IMR-90 (cell line): ENCODE results near the gene ABHD15. TPM values are rescaled to one million over a fixed set of nuclear protein-coding genes. Genes with fewer than 3 reads are reported as not detected.

Source experiments
- ATAC-seq: fragments of 200-7000 bp; cut with Tn5 transposase; 2 replicates; pipeline ENCODE4 v1.9.1; 2020; ENCODE audit warnings: low read depth, mild to moderate bottlenecking, moderate library complexity
- BruUV-seq: library from RNA; stranded (reverse); fragments of 400-500 nt; replicated peaks from 2 replicates; lab custom pipeline; 2021; lab: Mats Ljungman, UMichigan
- CTCF ChIA-PET: fragments of 300-600 bp; formaldehyde crosslinking; extraction: SDS; loops from one replicate; lab custom pipeline; 2021; ENCODE audit warnings: antibody characterized with exemption; lab: Yijun Ruan, JAX
- POLR2A ChIA-PET: fragments of 300-600 bp; sonication (Branson Sonifier 250); formaldehyde crosslinking; loops from one replicate; lab custom pipeline; 2022; ENCODE audit warnings: antibody characterized with exemption; ENCODE audit not compliant: unreplicated experiment; lab: Charles Lee
- DNase-seq: peaks from one replicate; pipeline ENCODE4 v3.0.0; 2013
- H2AFZ ChIP-seq: replicated peaks from 2 replicates; pipeline ENCODE3; 2013; ENCODE audit warnings: low read length, mild to moderate bottlenecking; ENCODE audit not compliant: poor library complexity
- H2AK5ac ChIP-seq: 2 replicates; pipeline ENCODE4 v1.6.1; 2013; ENCODE audit warnings: low read depth, low read length, inconsistent platforms
- H2AK9ac ChIP-seq: replicated peaks from 2 replicates; pipeline ENCODE3; 2013; ENCODE audit warnings: mild to moderate bottlenecking, low read depth, low read length, moderate library complexity; ENCODE audit not compliant: poor library complexity
- H2BK120ac ChIP-seq: 2 replicates; pipeline ENCODE4 v1.6.1; 2013; ENCODE audit warnings: low read depth, low read length, inconsistent platforms
- H2BK15ac ChIP-seq: 3 replicates; pipeline ENCODE4 v1.6.1; 2013; ENCODE audit warnings: low read depth, low read length, inconsistent platforms
- H2BK20ac ChIP-seq: 2 replicates; pipeline ENCODE4 v1.6.1; 2013; ENCODE audit warnings: low read depth, mild to moderate bottlenecking, inconsistent platforms, low read length, moderate library complexity
- H2BK5ac ChIP-seq: 2 replicates; pipeline ENCODE4 v1.6.1; 2013; ENCODE audit warnings: mild to moderate bottlenecking, low read depth, low read length, inconsistent platforms; ENCODE audit not compliant: poor library complexity, severe bottlenecking
- H3K14ac ChIP-seq: replicated peaks from 2 replicates; pipeline ENCODE4 v1.6.1; 2013; ENCODE audit warnings: low read depth, low read length, inconsistent platforms
- H3K18ac ChIP-seq: 2 replicates; pipeline ENCODE4 v1.6.1; 2013; ENCODE audit warnings: low read depth, low read length, control low read depth
- H3K23ac ChIP-seq: 2 replicates; pipeline ENCODE4 v1.6.1; 2013; ENCODE audit warnings: low read depth, low read length, inconsistent platforms
- H3K27ac ChIP-seq: 2 replicates; pipeline ENCODE4 v1.5.1; 2013; ENCODE audit warnings: mild to moderate bottlenecking, control low read depth, low read length; ENCODE audit not compliant: insufficient read depth
- H3K27me3 ChIP-seq: 2 replicates; pipeline ENCODE4 v1.6.1; 2013; ENCODE audit warnings: low read length; ENCODE audit not compliant: control insufficient read depth, insufficient read depth
- H3K36me3 ChIP-seq: 2 replicates; pipeline ENCODE4 v1.6.1; 2013; ENCODE audit warnings: low read length, mixed read lengths; ENCODE audit not compliant: control insufficient read depth, insufficient read depth
- H3K4ac ChIP-seq: 2 replicates; pipeline ENCODE4 v1.6.1; 2013; ENCODE audit warnings: low read depth, low read length, inconsistent platforms
- H3K4me1 ChIP-seq: 2 replicates; pipeline ENCODE4 v1.6.1; 2013; ENCODE audit warnings: low read length, mixed read lengths; ENCODE audit not compliant: control insufficient read depth, insufficient read depth
- H3K4me2 ChIP-seq: 2 replicates; pipeline ENCODE4 v1.6.1; 2013; ENCODE audit warnings: low read depth, mild to moderate bottlenecking, control low read depth, low read length, moderate library complexity
- H3K4me3 ChIP-seq: 2 replicates; pipeline ENCODE4 v1.5.1; 2013; ENCODE audit warnings: low read depth, mild to moderate bottlenecking, control low read depth, low read length, moderate library complexity; ENCODE audit not compliant: insufficient read depth
- H3K56ac ChIP-seq: 2 replicates; pipeline ENCODE4 v1.6.1; 2013; ENCODE audit warnings: low read length, inconsistent platforms; ENCODE audit not compliant: insufficient read depth; ENCODE audit errors: extremely low read depth
- H3K79me1 ChIP-seq, 2 experiments: 2 replicates each; pipeline ENCODE4 v1.6.1; 2013; ENCODE audit warnings: low read length in 2 of 2, inconsistent platforms in 1 of 2, low read depth in 1 of 2
- H3K9ac ChIP-seq: 2 replicates; pipeline ENCODE4 v1.6.1; 2013; ENCODE audit warnings: low read depth, low read length, control low read depth
- H3K9me1 ChIP-seq: 2 replicates; pipeline ENCODE4 v1.6.1; 2013; ENCODE audit warnings: low read length, inconsistent platforms; ENCODE audit not compliant: insufficient read depth
- H3K9me3 ChIP-seq: 2 replicates; pipeline ENCODE4 v1.6.1; 2013; ENCODE audit warnings: low read length; ENCODE audit not compliant: control insufficient read depth, insufficient read depth
- H4K20me1 ChIP-seq: 2 replicates; pipeline ENCODE4 v1.6.1; 2013; ENCODE audit warnings: low read length, inconsistent platforms; ENCODE audit not compliant: insufficient read depth
- H4K5ac ChIP-seq: 2 replicates; pipeline ENCODE4 v1.6.1; 2013; ENCODE audit warnings: mild to moderate bottlenecking, low read depth, low read length, control low read depth
- H4K8ac ChIP-seq, 2 experiments: 2 replicates each; pipeline ENCODE4 v1.6.1; 2013; ENCODE audit warnings: low read depth in 2 of 2, low read length in 2 of 2, control low read depth in 1 of 2, inconsistent platforms in 1 of 2
- H4K91ac ChIP-seq: 2 replicates; pipeline ENCODE4 v1.6.1; 2013; ENCODE audit warnings: low read depth, low read length, inconsistent platforms; ENCODE audit not compliant: insufficient read depth
- CEBPB ChIP-seq: IDR thresholded peaks from 2 replicates; pipeline ENCODE4 v1.6.1; 2012; ENCODE audit warnings: low read depth, low read length, improper control_type of control experiment
- MAZ ChIP-seq: IDR thresholded peaks from 2 replicates; pipeline ENCODE4 v1.6.1; 2012; ENCODE audit warnings: low read depth, mild to moderate bottlenecking, low read length, improper control_type of control experiment, moderate library complexity, borderline replicate concordance
- RFX5 ChIP-seq: IDR thresholded peaks from 2 replicates; pipeline ENCODE4 v1.8.0; 2012; ENCODE audit warnings: low read depth, mild to moderate bottlenecking, low read length, moderate library complexity
- WGBS, 2 experiments: methylation state at CpG; one replicate each; pipeline versions ENCODE4 v1.1.5 to v1.1.7; 2013; ENCODE audit warnings: missing lambda C conversion rate in 2 of 2; ENCODE audit not compliant: insufficient read length in 1 of 2; ENCODE audit errors: extremely low coverage in 2 of 2; 5-methylcytosine and 5-hydroxymethylcytosine counted together
- dilution Hi-C: fragments of 300-500 bp; cut with HindIII; formaldehyde crosslinking; loops from one replicate; pipeline ENCODE4 v1.14.3; 2018; ENCODE audit warnings: low sequenced_read_pairs; ENCODE audit not compliant: unreplicated experiment
- in situ Hi-C: fragments of 300-500 bp; cut with MboI; formaldehyde crosslinking; loops from 3 replicates; pipeline ENCODE4 v1.14.3; 2019; ENCODE audit warnings: low sequenced_read_pairs, inconsistent platforms, mixed read lengths
- intact Hi-C: fragments of 100-400 bp; cut with micrococcal nuclease; formaldehyde crosslinking; loops from 2 replicates; pipeline ENCODE4 v1.10.0; 2022
- polyA plus RNA-seq, 3 experiments: library from polyadenylated mRNA; depleted of rRNA; stranded (reverse); fragments of >200 nt; gene quantifications; 2 replicates each; pipeline ENCODE4 v1.2.3, GENCODE V29; 2012; ENCODE audit warnings: low replicate concordance in 1 of 3
- total RNA-seq: library from RNA; depleted of rRNA; stranded (reverse); fragments of >200 nt; gene quantifications from 2 replicates; pipeline ENCODE4 v1.2.3, GENCODE V29; 2012

Gene ABHD15
- total and polyA plus RNA-seq, 2 of the 4 experiments (the other 2 are of a cell fraction): 3.2 to 4.6 TPM

DNA sequence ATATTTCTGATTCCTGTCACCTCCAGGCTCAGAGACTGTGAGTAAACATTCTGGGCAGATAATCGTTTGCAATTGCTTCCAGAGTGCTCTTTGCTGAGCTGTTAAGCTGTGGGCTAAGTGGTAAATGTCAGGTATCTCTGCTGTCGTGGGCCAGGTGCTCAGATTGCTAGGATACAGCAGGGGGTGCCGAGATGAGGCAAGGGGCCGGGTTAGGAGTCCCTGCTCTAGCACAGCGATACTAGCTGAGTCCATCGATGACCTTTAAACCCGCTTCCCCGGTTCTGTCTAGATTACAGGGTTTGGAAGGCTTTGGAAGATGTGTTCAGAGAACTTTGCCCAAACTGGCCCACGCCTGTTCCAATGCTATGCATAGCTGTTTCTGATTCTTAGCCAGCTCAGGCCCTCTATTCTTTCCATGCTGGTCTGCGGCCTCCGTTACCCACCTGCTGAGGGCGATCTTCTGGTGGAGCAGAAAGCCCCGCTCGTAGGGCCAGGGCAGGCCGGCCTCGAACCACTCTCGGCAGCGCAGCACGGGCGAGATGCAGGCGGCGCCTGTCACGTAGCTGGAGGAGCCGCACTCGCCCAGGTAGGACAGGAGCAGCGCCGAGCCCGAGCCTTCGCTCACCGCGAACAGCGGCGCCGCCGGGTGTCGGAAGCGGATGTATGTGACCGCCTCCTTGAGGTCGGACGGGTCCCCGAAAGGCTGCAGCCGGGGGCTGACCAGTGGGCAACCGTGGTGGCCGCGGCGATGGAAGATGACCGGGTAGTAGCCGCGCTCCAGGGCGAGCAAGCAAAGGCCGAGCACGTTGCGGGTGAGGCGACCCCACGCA lies 979 bp downstream of the ABHD15 start:
- Histone ChIP-seq H4K5ac (no peak overlapping the region), H2AK5ac (no peak overlapping the region), H2AFZ (peak overlapping the region; percentile 88), H3K18ac (no peak overlapping the region), H2BK5ac (no peak overlapping the region), H3K56ac (no peak overlapping the region), H3K23ac (0 out of 2 replicates have a peak overlapping the region, but pooled peaks have one; percentile 59), H3K14ac (no peak overlapping the region), H3K27ac (no peak overlapping the region), H3K9me3 (no peaks in the 10 kb centered on the region), H3K4me2 (no peak overlapping the region; the same call in 1 of the 2 replicates), H3K27me3 (no peaks in the 10 kb centered on the region), H3K36me3 (peaks cover 10% of the 10 kb centered on the region; the same call in 1 of the 2 replicates), H2BK20ac (no peak overlapping the region), H2BK120ac (no peak overlapping the region), H2BK15ac (no peak overlapping the region), H3K9me1 (peaks cover 2% of the 10 kb centered on the region; the same call in 1 of the 2 replicates), H3K79me1 (peaks cover 5 to 29% of the 10 kb centered on the region in 2 experiments), H4K91ac (no peak overlapping the region), H3K4ac (no peak overlapping the region), H3K4me3 (peak overlapping the region; percentile 51; the same call in 1 of the 2 replicates), H4K8ac (peak overlapping the region in 1 of 2 experiments; percentile 50; a peak in 1 of 4 replicates), H3K4me1 (peaks cover 3% of the 10 kb centered on the region), H3K9ac (no peak overlapping the region), H2AK9ac (peak overlapping the region; percentile 80), H4K20me1 (no peaks in the 10 kb centered on the region)
- no TSS peak for BruUV-seq
- TF ChIP-seq RFX5: no peak
- no peak for TF ChIP-seq MAZ
- TF ChIP-seq CEBPB: no peak
- dilution Hi-C loops (no loop called here), intact Hi-C loops (loop anchor here (10.0 kb wide), 1 partner anchor 421 kb away; no protein-coding TSS in a partner anchor), in situ Hi-C loops (no loop called here)
- ATAC-seq (no peak), DNase-seq (no peak)
- 24% methylated on average over 42 of the region's 55 CpGs; no CpG with 5 or more reads in 1 of the 2 experiments for WGBS, 2 experiments
- ChIA-PET CTCF (no interaction called here), POLR2A (no interaction called here)
